HepG2 (cell line): Measurements from ENCODE around the gene MS4A15. TPM values are rescaled to one million over a fixed set of nuclear protein-coding genes. Genes with fewer than 3 reads are reported as not detected.

ENCODE experiments used
- ATAC-seq: fragments of 200-7000 bp; cut with Tn5 transposase; 3 replicates; pipeline ENCODE4 v1.9.1; 2020; ENCODE audit warnings: mild to moderate bottlenecking, moderate library complexity
- BruUV-seq: library from RNA; stranded (reverse); fragments of 400-500 nt; replicated peaks from 2 replicates; lab custom pipeline; 2021; lab: Mats Ljungman, UMichigan
- CTCF ChIA-PET: fragments of 300-600 bp; formaldehyde crosslinking; extraction: SDS; loops from one replicate; lab custom pipeline; 2021; ENCODE audit warnings: low total read pairs, inconsistent platforms, low intra/inter-chr PET ratio; lab: Yijun Ruan, JAX
- POLR2A ChIA-PET: fragments of 350-600 bp; sonication (Branson Sonifier 250); formaldehyde crosslinking; loops from one replicate; lab custom pipeline; 2020; ENCODE audit warnings: antibody characterized with exemption, inconsistent platforms; lab: Yijun Ruan, JAX
- DNase-seq: peaks from one replicate; pipeline ENCODE4 v3.0.0-alpha.2; 2015; ENCODE audit warnings: low spot score
- FAIRE-seq: peaks from 3 replicates; lab custom pipeline; 2011; peaks lifted over from hg19 to GRCh38; lab: Jason Lieb, UNC
- H2AFZ ChIP-seq: one replicate; pipeline ENCODE4 v1.6.1; 2011; ENCODE audit warnings: low read length, inconsistent platforms
- H3K27ac ChIP-seq: fragments of 300-600 bp; 3 replicates; pipeline ENCODE4 v1.8.0; 2011; ENCODE audit warnings: mixed run types, mild to moderate bottlenecking, mixed read lengths, low read length, inconsistent platforms; ENCODE audit not compliant: insufficient read depth; ENCODE audit errors: extremely low read length
- H3K27me3 ChIP-seq, 2 experiments: fragments of 200-600 bp in 1 of 2; 2 replicates in 1 of 2; 3 replicates in 1 of 2; pipeline versions ENCODE4 v1.6.0 to v1.8.0; 2011; ENCODE audit warnings: low read length in 2 of 2, mild to moderate bottlenecking in 2 of 2, moderate library complexity in 2 of 2, inconsistent platforms in 1 of 2; ENCODE audit not compliant: insufficient read depth in 2 of 2, control insufficient read depth in 1 of 2
- H3K36me3 ChIP-seq, 2 experiments: fragments of 200-600 bp in 1 of 2; replicated peaks in 1 of 2; 2 replicates in 1 of 2; 3 replicates in 1 of 2; pipeline versions ENCODE4 v1.5.1 to v1.8.0; 2011; ENCODE audit warnings: low read length in 2 of 2, inconsistent platforms in 1 of 2; ENCODE audit not compliant: insufficient read depth in 2 of 2, control insufficient read depth in 1 of 2
- H3K4me1 ChIP-seq: 2 replicates; pipeline ENCODE4 v1.5.1; 2012; ENCODE audit warnings: low read length, inconsistent platforms; ENCODE audit not compliant: insufficient read depth
- H3K4me2 ChIP-seq: 2 replicates; pipeline ENCODE4 v1.6.0; 2011; ENCODE audit warnings: low read depth, low read length, inconsistent platforms
- H3K4me3 ChIP-seq, 3 experiments: fragments of 200-600 bp in 1 of 3; sonication (generic), shearing (Covaris generic) in 1 of 3; replicated peaks in 1 of 3; 2 replicates each; pipeline ENCODE4 v1.5.1; 2011 to 2016; ENCODE audit warnings: low read length in 3 of 3, inconsistent platforms in 2 of 3, low read depth in 2 of 3, mild to moderate bottlenecking in 2 of 3, control low read depth in 1 of 3, mixed read lengths in 1 of 3; ENCODE audit not compliant: insufficient read depth in 1 of 3
- H3K79me2 ChIP-seq: one replicate; pipeline ENCODE4 v1.6.1; 2011; ENCODE audit warnings: low read length, inconsistent platforms; ENCODE audit not compliant: insufficient read depth
- H3K9ac ChIP-seq: 2 replicates; pipeline ENCODE4 v1.6.0; 2011; ENCODE audit warnings: mild to moderate bottlenecking, low read depth, low read length, inconsistent platforms; ENCODE audit not compliant: insufficient read depth
- H3K9me3 ChIP-seq: 2 replicates; pipeline ENCODE4 v1.5.1; 2012; ENCODE audit warnings: mild to moderate bottlenecking, low read length
- H4K20me1 ChIP-seq: 2 replicates; pipeline ENCODE4 v1.6.0; 2011; ENCODE audit warnings: inconsistent platforms, mild to moderate bottlenecking, low read length, moderate library complexity; ENCODE audit not compliant: insufficient read depth
- PBX2 ChIP-seq: IDR thresholded peaks from 2 replicates; pipeline ENCODE4 v1.6.1; 2016; ENCODE audit warnings: control low read depth
- TEF ChIP-seq: sonication (generic); formaldehyde crosslinking; IDR thresholded peaks from 2 replicates; pipeline ENCODE4 v1.5.0; 2020; ENCODE audit warnings: missing genetic modification reagents
- ZBTB42 ChIP-seq: sonication (generic); formaldehyde crosslinking; IDR thresholded peaks from 2 replicates; pipeline ENCODE4 v1.5.0; 2020; ENCODE audit warnings: mild to moderate bottlenecking, missing genetic modification reagents
- ZFP91 ChIP-seq: sonication (generic); formaldehyde crosslinking; IDR thresholded peaks from 2 replicates; pipeline ENCODE4 v1.9.0; 2022; ENCODE audit warnings: missing genetic modification reagents, mild to moderate bottlenecking, borderline replicate concordance
- ZNF234 ChIP-seq: sonication (generic); formaldehyde crosslinking; conservative IDR thresholded peaks from 2 replicates; pipeline ENCODE4 v1.5.1; 2020; ENCODE audit warnings: mild to moderate bottlenecking, missing genetic modification reagents
- ZNF674 ChIP-seq: sonication (generic); formaldehyde crosslinking; IDR thresholded peaks from 2 replicates; pipeline ENCODE4 v1.5.0; 2020; ENCODE audit warnings: low read depth, mild to moderate bottlenecking, missing genetic modification reagents
- ZNF850 ChIP-seq: sonication (generic); formaldehyde crosslinking; conservative IDR thresholded peaks from 2 replicates; pipeline ENCODE4 v1.9.0; 2021; ENCODE audit warnings: mild to moderate bottlenecking, missing genetic modification reagents
- WGBS: methylation state at CpG from one replicate; pipeline ENCODE4 v1.1.6; 2017; ENCODE audit warnings: low lambda C conversion rate; 5-methylcytosine and 5-hydroxymethylcytosine counted together
- in situ Hi-C: cut with HindIII; loops from 2 replicates; pipeline ENCODE4 v1.10.0; 2017; ENCODE audit warnings: low pct_unique_long_range_greater_than_20kb; ENCODE audit not compliant: extremely low pct_ligation_motif_present
- intact Hi-C: fragments of 100-400 bp; cut with micrococcal nuclease; formaldehyde crosslinking; loops from one replicate; pipeline ENCODE4 v1.10.0; 2022; ENCODE audit not compliant: unreplicated experiment
- polyA plus RNA-seq, 8 experiments: library from polyadenylated mRNA; depleted of rRNA in 3 of 8; stranded (reverse) in 7 of 8; unstranded in 1 of 8; fragments of >200 nt; fragmentation: Illumina TruSeq in 4 of 8; extraction: Trizol in 4 of 8; gene quantifications; 2 replicates each; pipeline versions ENCODE4 v1.2.1 to v1.2.3, GENCODE V29; 2011 to 2016; ENCODE audit warnings: low read depth in 4 of 8, missing spikeins in 1 of 8, mixed read lengths in 1 of 8; ENCODE audit not compliant: insufficient read depth in 1 of 8
- total RNA-seq, 5 experiments: library from RNA; depleted of rRNA; stranded (reverse); fragments of >200 nt; fragmentation: Illumina TruSeq; extraction: Trizol; gene quantifications; 2 replicates each; pipeline ENCODE4 v1.2.3, GENCODE V29; 2016; ENCODE audit warnings: low read depth in 1 of 5

MS4A15 gene
- total and polyA plus RNA-seq, 2 of the 13 experiments (the other 11 are each of a cell fraction or from before 2014, with no cell fraction given) = not detected

- no peak for TF ChIP-seq ZFP91 (CRISPR knock-in tag)
Observed at GRCh38 chr11:60772666-60773065, 16.0 kb downstream of the MS4A15 start (continued).

GRCh38 chr11:60774726-60775125, 18.1 kb downstream of the MS4A15 start:
- no peak overlapping the region for H3K4me3 ChIP-seq
- ChIA-PET POLR2A (no interaction called here), CTCF (interaction anchor here (1.2 to 1.4 kb wide), 2 partner anchors 112 to 125 kb away, joined by 3 to 7 read pairs; no protein-coding TSS in a partner anchor)
- H4K20me1 ChIP-seq = no peaks in the 10 kb centered on the region
- no peaks in the 10 kb centered on the region for H3K9me3 ChIP-seq
- TF ChIP-seq PBX2 (no peak), ZNF674 (CRISPR knock-in tag) (no peak), ZNF234 (CRISPR knock-in tag) (no peak), ZBTB42 (CRISPR knock-in tag) (no peak), ZNF850 (CRISPR knock-in tag) (no peak), TEF (CRISPR knock-in tag) (no peak)
- no TSS peak for BruUV-seq
- WGBS = 60% methylated on average over 8 of the region's 13 CpGs
- H3K4me1 ChIP-seq = no peaks in the 10 kb centered on the region
- H3K79me2 ChIP-seq = no peaks in the 10 kb centered on the region
- DNase-seq (no peak), ATAC-seq (no peak), FAIRE-seq (no peak)
- no peak overlapping the region for H3K4me2 ChIP-seq
- no peaks in the 10 kb centered on the region for H3K36me3 ChIP-seq
- H3K27me3 ChIP-seq = peaks cover 0 to 28% of the 10 kb centered on the region in 2 experiments; a peak in 1 of 5 replicates
- H3K9ac ChIP-seq = no peak overlapping the region
- in situ Hi-C loops (no loop called here), intact Hi-C loops (loop anchor here (5.0 kb wide), 1 partner anchor 113 kb away; no protein-coding TSS in a partner anchor)
- no peak overlapping the region for H2AFZ ChIP-seq
- no peak overlapping the region for H3K27ac ChIP-seq
